ENCODE measurements around the gene USP6NL.
"Not testable (repeated sequence)": the region's sequence is repeated elsewhere in the genome, so short reads cannot be mapped to it uniquely, and the experiment has no call there.

Gene USP6NL

GRCh38 chr10:11515596-11516430 lies 95.6 kb downstream of the USP6NL start:
- peak in 1 of 2 experiments; percentile 20 for DNase-seq (ENCODE audit: low read depth in 2 of 2)

DNA sequence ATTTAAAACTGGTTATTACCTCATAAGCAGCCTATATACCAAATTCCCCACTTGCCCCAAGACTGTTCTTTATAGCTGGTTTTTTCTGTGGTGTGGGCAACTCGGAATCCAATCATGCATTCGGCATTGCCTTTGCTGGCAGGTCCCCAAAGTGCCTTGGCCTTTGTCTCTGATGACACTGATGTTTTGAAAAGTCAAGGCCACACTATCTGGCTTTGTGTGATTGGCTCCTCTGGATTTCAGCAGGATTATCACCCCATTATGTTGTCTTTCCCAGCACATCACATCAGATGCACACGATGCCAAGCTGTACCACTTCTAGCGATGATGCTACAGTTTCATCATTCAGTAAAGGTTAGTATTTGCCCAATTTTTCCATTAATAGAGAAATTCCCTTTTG lies 97.7 kb downstream of the USP6NL start:
- DNase-seq (ENCODE audit: low read depth in 2 of 2) = no peak

- DNase-seq (ENCODE audit: low read depth in 2 of 2) = no peak
Observed at GRCh38 chr10:11512596-11512995, 98.9 kb downstream of the USP6NL start.

DNA sequence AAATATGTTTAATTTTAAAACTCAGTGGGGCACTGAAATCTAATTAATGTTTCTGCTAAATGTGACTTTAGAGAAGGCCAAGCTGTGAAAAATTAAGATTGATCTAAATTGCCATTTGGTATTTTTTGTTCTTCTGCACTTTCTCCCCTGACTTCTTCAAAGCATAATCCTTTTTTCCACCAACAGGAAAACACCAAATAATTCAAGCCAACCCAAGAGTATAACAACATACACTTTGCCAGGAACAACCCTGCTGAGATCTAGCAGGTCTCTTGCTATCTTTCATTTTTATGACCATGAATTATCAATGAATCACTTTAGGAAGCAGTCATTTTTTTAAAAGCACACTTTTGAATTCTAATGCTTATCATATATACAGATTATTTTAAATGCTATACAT lies 100.1 kb downstream of the USP6NL start:
- DNase-seq (ENCODE audit: low read depth in 2 of 2) = no peak

GRCh38 chr10:11510736-11511135 lies 100.7 kb downstream of the USP6NL start:
- no peak for DNase-seq (ENCODE audit: low read depth in 2 of 2)

- DNase-seq (ENCODE audit: low read depth in 2 of 2) = no peak
Observed at GRCh38 chr10:11510281-11510680, 101.2 kb downstream of the USP6NL start.

DNA sequence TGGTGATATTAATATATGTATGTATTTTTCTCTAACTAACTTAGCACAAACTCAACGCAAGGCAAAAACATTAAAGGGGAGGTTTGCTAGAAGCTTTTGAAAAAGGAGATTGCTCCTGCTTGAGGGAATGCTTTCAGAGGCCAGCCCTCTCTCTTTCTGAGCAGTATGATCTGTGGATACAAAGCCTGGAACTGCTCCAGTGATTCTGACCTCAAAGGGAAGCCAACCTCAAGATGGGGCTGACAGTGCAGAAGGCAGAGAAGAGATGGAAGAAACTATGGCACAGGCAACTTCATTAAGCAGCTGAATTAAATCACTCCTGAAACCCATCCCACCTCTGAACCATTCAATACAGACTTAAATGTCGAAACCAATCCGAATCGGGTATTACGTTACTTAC lies 102.4 kb downstream of the USP6NL start:
- DNase-seq (ENCODE audit: low read depth in 2 of 2) = no peak

- no peak for DNase-seq (ENCODE audit: low read depth in 2 of 2)
Observed at GRCh38 chr10:11506247-11506789, 105.1 kb downstream of the USP6NL start.

- no peak for DNase-seq (ENCODE audit: low read depth in 2 of 2)
Observed at GRCh38 chr10:11505639-11506038, 105.8 kb downstream of the USP6NL start.

DNA sequence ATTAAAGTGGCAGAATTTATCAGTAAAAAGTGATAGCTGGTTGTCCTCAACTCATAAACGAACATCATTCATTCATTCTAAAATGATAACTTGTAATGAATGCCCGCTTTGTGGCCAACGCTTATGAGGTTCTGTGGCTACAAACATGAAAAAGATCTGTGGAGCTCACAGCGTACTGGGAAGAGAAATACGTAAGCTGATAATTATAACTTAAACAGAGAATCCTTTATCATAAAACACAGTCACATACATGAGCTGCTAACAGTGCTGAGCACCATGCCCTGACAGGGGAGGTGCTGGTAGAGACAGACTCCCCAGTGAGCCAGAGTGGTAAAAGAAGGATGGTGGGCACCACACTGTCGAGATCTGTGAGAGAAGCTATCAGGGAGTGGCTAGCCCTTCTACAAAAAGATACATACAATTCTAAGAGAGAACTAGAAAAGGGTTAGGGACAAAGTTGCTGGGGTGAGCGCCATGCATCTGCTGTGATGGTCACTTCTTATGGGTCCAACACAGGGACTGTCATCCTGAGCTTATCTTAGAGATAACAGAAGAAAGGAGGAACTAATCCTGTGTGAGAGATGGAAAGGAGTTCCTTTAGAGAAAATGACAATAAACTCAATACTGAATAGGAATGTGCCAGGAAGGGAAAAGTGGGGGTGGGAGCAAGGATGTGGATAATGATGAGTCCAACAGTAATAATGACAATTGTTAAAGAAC lies 106.7 kb downstream of the USP6NL start:
- DNase-seq (ENCODE audit: low read depth in 2 of 2) = no peak

DNA sequence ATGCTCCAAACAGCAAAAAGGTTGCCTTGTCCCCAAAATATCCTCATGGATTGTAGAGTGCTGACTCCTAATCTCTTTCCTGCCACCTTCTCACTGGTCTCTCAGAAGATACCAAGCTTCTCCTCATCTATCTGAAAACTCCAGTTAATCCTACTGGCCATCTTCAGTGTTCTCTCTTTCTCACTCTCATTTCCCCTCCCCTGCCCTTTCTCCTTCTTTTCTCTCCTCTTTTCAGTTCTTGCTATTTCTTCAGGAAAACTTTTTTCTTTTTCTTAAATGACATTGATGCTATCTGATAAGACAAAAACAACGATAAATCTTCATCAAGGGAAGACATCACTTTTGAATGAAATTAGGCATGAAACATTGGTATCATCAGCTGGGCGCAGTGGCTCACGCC lies 109.8 kb downstream of the USP6NL start:
- DNase-seq (ENCODE audit: low read depth in 2 of 2) = no peak

GRCh38 chr10:11499425-11500071 lies 111.9 kb downstream of the USP6NL start:
- DNase-seq (ENCODE audit: low read depth in 2 of 2) = no peak

DNA sequence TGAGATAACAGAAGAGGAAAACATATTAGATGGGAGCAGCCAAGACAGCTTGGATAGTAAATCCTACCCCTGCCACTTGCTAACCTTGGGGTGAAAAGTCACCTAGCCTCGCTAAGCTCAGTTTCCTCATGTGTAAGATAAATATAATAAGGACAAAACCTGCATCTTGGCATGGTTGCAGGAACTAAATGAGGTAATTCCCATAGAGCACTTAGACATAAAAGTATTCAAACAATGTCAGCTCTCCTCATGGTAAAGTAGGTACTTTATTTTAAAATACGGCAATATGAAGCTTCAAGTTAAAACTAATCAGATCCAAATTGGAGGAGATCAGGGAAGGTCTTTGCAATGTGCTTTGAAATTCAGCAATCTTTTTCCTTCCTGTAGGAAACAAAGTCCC lies 113.1 kb downstream of the USP6NL start:
- DNase-seq (ENCODE audit: low read depth in 2 of 2) = no peak

- DNase-seq (ENCODE audit: low read depth in 2 of 2) = not testable (repeated sequence)
Observed at GRCh38 chr10:11494923-11495322, 116.5 kb downstream of the USP6NL start.

DNA sequence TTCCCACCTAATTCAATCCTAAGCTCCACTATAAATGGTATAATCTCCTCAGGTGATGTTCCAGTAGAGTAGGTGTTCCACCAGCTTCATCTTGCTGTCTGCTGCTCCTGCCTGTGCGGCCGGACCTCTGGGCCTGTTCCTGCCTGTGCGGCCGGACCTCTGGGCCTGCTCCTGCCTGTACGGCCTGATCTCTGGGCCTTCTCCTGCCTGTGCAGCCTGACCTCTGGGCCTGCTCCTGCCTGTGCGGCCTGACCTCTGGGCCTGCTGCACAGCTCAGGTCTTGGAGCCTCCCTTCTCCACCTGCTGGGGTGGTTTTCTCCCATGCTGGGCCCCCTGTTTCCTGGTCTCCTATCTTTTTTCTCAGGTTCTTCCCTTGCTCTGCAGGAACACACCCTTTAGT lies 117.8 kb downstream of the USP6NL start:
- no peak for DNase-seq (ENCODE audit: low read depth in 2 of 2)

GRCh38 chr10:11491087-11491486 lies 120.4 kb downstream of the USP6NL start:
- no peak for DNase-seq (ENCODE audit: low read depth in 2 of 2)

DNA sequence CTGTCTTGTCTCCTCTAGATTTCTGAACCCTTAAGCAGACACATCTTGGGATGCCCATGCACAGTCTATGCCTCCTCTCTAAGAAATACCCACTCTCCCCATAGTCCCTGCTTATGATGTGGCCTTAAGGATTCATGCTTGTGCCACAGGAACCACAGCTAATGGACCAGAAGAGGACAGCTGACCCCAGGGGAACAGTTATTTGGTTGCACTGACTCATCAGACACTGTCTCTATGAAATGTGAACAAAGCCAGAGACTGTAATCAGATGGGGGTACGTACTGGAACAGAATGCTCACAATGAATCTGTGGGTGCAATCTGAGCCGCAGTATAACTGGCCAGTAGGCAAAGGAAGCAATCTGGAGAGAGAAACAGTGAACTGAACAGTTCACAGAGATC lies 121.9 kb downstream of the USP6NL start:
- no peak for DNase-seq (ENCODE audit: low read depth in 2 of 2)

DNA sequence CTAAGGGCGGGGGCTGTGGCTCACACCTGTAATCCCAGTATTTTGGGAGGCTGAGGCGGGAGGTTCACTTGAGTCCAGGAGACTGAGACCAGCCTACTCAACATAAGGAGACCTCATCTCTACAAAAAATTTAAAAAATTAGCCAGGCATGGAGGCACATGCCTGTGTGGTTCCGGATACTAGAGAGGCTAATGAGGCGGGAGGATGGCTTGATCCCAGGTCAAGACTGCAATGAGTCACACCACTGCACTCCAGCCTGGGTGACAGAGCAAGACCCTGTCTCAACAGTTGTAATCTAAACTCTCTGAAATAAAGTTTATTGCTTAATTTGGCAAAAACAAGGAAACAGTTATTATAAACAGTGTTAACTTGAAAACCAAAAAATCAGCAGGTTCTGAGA lies 123.3 kb downstream of the USP6NL start:
- no peak for DNase-seq (ENCODE audit: low read depth in 2 of 2)

- DNase-seq (ENCODE audit: low read depth in 2 of 2) = no peak
Observed at GRCh38 chr10:11483201-11484148, 128.0 kb downstream of the USP6NL start.

GRCh38 chr10:11482306-11482705 lies 129.1 kb downstream of the USP6NL start:
- no peak for DNase-seq (ENCODE audit: low read depth in 2 of 2)

- no peak for DNase-seq (ENCODE audit: low read depth in 2 of 2)
Observed at GRCh38 chr10:11480687-11481086, 130.8 kb downstream of the USP6NL start.
